CD14-positive monocyte (primary cell): Measurements from ENCODE around the gene MORC2. TPM values are rescaled to one million over a fixed set of nuclear protein-coding genes. Genes with fewer than 3 reads are reported as not detected.

Experiments used
- DNase-seq, 3 donors: peaks; one replicate each; pipeline ENCODE4 v3.0.0-alpha.2; 2011 to 2022
- H2AFZ ChIP-seq: 2 replicates; pipeline ENCODE4 v1.6.0; 2012; ENCODE audit warnings: mild to moderate bottlenecking, low read depth, low read length, inconsistent platforms; ENCODE audit not compliant: insufficient read depth, poor library complexity, severe bottlenecking
- H3K27ac ChIP-seq, 2 donors: 1 replicate in 1 of 2; 2 replicates in 1 of 2; pipeline ENCODE4 v1.5.1; 2012 to 2013; ENCODE audit warnings: low read length in 2 of 2, control low read depth in 1 of 2, inconsistent platforms in 1 of 2, low read depth in 1 of 2, mild to moderate bottlenecking in 1 of 2
- H3K27me3 ChIP-seq, 2 donors: one replicate each; pipeline versions ENCODE4 v1.6.0 to v1.6.1; 2011 to 2013; ENCODE audit warnings: low read length in 2 of 2; ENCODE audit not compliant: control insufficient read depth in 2 of 2, insufficient read depth in 2 of 2
- H3K36me3 ChIP-seq, 2 donors: replicated peaks in 1 of 2; 1 replicate in 1 of 2; 2 replicates in 1 of 2; pipeline versions ENCODE4 v1.5.1 to v1.6.1; 2012 to 2013; ENCODE audit warnings: low read length in 2 of 2, control low read depth in 1 of 2, inconsistent platforms in 1 of 2, mild to moderate bottlenecking in 1 of 2; ENCODE audit not compliant: insufficient read depth in 2 of 2, control insufficient read depth in 1 of 2
- H3K4me1 ChIP-seq, 2 donors: 1 replicate in 1 of 2; 2 replicates in 1 of 2; pipeline versions ENCODE4 v1.5.1 to v1.6.1; 2012 to 2013; ENCODE audit warnings: low read length in 2 of 2, control low read depth in 1 of 2, inconsistent platforms in 1 of 2, mild to moderate bottlenecking in 1 of 2, moderate library complexity in 1 of 2; ENCODE audit not compliant: insufficient read depth in 2 of 2, control insufficient read depth in 1 of 2
- H3K4me2 ChIP-seq: replicated peaks from 2 replicates; pipeline ENCODE3; 2012; ENCODE audit warnings: low read length, moderate library complexity, mild to moderate bottlenecking; ENCODE audit not compliant: poor library complexity, severe bottlenecking; ENCODE audit errors: extremely low read depth
- H3K4me3 ChIP-seq, 3 experiments: fragments of 200-600 bp in 1 of 3; sonication (generic) in 1 of 3; replicated peaks in 1 of 3; 1 replicate in 2 of 3; 2 replicates in 1 of 3; pipeline ENCODE4 v1.5.1; 2011 to 2013; ENCODE audit warnings: low read length in 3 of 3, mild to moderate bottlenecking in 3 of 3, control low read depth in 2 of 3, low read depth in 2 of 3, inconsistent platforms in 1 of 3, moderate library complexity in 1 of 3
- H3K79me2 ChIP-seq: 2 replicates; pipeline ENCODE4 v1.6.0; 2012; ENCODE audit warnings: mild to moderate bottlenecking, control low read depth, inconsistent platforms, low read length, moderate library complexity; ENCODE audit not compliant: insufficient read depth
- H3K9ac ChIP-seq: 2 replicates; pipeline ENCODE4 v1.6.0; 2017; ENCODE audit warnings: low read length, mild to moderate bottlenecking; ENCODE audit not compliant: insufficient read depth, poor library complexity, severe bottlenecking
- H3K9me3 ChIP-seq, 2 donors: replicated peaks in 1 of 2; 1 replicate in 1 of 2; 2 replicates in 1 of 2; pipeline versions ENCODE4 v1.5.1 to v1.6.1; 2012 to 2013; ENCODE audit warnings: low read length in 2 of 2, control low read depth in 1 of 2; ENCODE audit not compliant: control insufficient read depth in 1 of 2, insufficient read depth in 1 of 2
- H4K20me1 ChIP-seq: 2 replicates; pipeline ENCODE4 v1.6.0; 2012; ENCODE audit warnings: mild to moderate bottlenecking, low read length, control low read depth, moderate library complexity; ENCODE audit not compliant: insufficient read depth
- H3K27ac Mint-ChIP-seq, 7 donors: one replicate each; pipeline ENCODE4 v1.8.0; 2020; ENCODE audit warnings: mild to moderate bottlenecking in 7 of 7, mixed read lengths in 7 of 7, moderate library complexity in 6 of 7, inconsistent platforms in 2 of 7
- H3K27me3 Mint-ChIP-seq, 3 donors: one replicate each; pipeline ENCODE4 v1.8.0; 2021 to 2022; ENCODE audit warnings: low read depth in 3 of 3, mild to moderate bottlenecking in 3 of 3, mixed read lengths in 3 of 3, moderate library complexity in 3 of 3, inconsistent platforms in 1 of 3
- H3K36me3 Mint-ChIP-seq, 2 donors: one replicate each; pipeline ENCODE4 v1.8.0; 2020; ENCODE audit warnings: mixed read lengths in 2 of 2, inconsistent platforms in 1 of 2, mild to moderate bottlenecking in 1 of 2
- H3K4me1 Mint-ChIP-seq: one replicate; pipeline ENCODE4 v1.8.0; 2020; ENCODE audit warnings: mild to moderate bottlenecking, mixed read lengths
- H3K4me3 Mint-ChIP-seq, 2 donors: one replicate each; pipeline ENCODE4 v1.8.0; 2020; ENCODE audit warnings: mild to moderate bottlenecking in 2 of 2, mixed read lengths in 2 of 2, moderate library complexity in 1 of 2
- H3K9me3 Mint-ChIP-seq, 7 donors: one replicate each; pipeline ENCODE4 v1.8.0; 2020 to 2022; ENCODE audit warnings: mixed read lengths in 7 of 7, mild to moderate bottlenecking in 6 of 7, moderate library complexity in 6 of 7, inconsistent platforms in 2 of 7
- CTCF ChIP-seq: fragments of 200-600 bp; IDR thresholded peaks from one replicate; pipeline ENCODE4 v1.8.0; 2022; ENCODE audit warnings: antibody characterized with exemption, mild to moderate bottlenecking
- WGBS: methylation state at CpG from one replicate; pipeline ENCODE4 v1.1.5; 2013; ENCODE audit warnings: missing lambda C conversion rate; ENCODE audit not compliant: insufficient coverage; 5-methylcytosine and 5-hydroxymethylcytosine counted together
- intact Hi-C, 2 donors: fragments of 100-400 bp; cut with micrococcal nuclease; formaldehyde crosslinking; loops; one replicate each; pipeline versions ENCODE4 v1.15.0 to v1.15.1; 2023
- polyA plus RNA-seq, 3 donors: library from polyadenylated mRNA; depleted of rRNA in 1 of 3; unstranded in 2 of 3; stranded (reverse) in 1 of 3; fragments of 300-500 nt in 2 of 3; fragments of >200 nt in 1 of 3; fragmentation: Illumina TruSeq in 2 of 3; gene quantifications; 1 replicate in 2 of 3; 2 replicates in 1 of 3; pipeline ENCODE4 v1.2.3, GENCODE V29; 2012 to 2021

MORC2 gene
- polyA plus RNA-seq, 3 donors, result 2.1 to 6.0 (median 2.4) TPM

GRCh38 chr22:30892286-30892685 lies 76.3 kb downstream of the MORC2 start:
- Mint-ChIP-seq H3K27ac (peak overlapping the region in 2 of 7 donors; percentile 23 to 54), H3K27me3 (peaks cover 0 to 6% (median 2%) of the 10 kb centered on the region in 3 donors), H3K9me3 (no peaks in the 10 kb centered on the region), H3K4me1 (no peaks in the 10 kb centered on the region), H3K36me3 (no peaks in the 10 kb centered on the region), H3K4me3 (no peak overlapping the region)
- no peak for DNase-seq
- no peak for TF ChIP-seq CTCF
- Histone ChIP-seq H2AFZ (no peak overlapping the region), H3K79me2 (no peaks in the 10 kb centered on the region), H3K9me3 (no peaks in the 10 kb centered on the region), H3K4me2 (no peak overlapping the region), H3K27ac (no peak overlapping the region), H4K20me1 (no peaks in the 10 kb centered on the region), H3K4me1 (no peaks in the 10 kb centered on the region), H3K9ac (no peak overlapping the region), H3K36me3 (peaks cover 0 to 4% of the 10 kb centered on the region in 2 donors), H3K27me3 (no peaks in the 10 kb centered on the region), H3K4me3 (no peak overlapping the region)
- intact Hi-C loops, result no loop called here
- 93% methylated on average over 8 of the region's 8 CpGs for WGBS

- Histone ChIP-seq H3K4me2 (no peak overlapping the region), H3K9ac (no peak overlapping the region), H3K27ac (no peak overlapping the region), H2AFZ (no peak overlapping the region), H3K36me3 (peaks cover 0 to 4% of the 10 kb centered on the region in 2 donors), H3K4me1 (no peaks in the 10 kb centered on the region), H4K20me1 (no peaks in the 10 kb centered on the region), H3K27me3 (no peaks in the 10 kb centered on the region), H3K9me3 (no peaks in the 10 kb centered on the region), H3K4me3 (no peak overlapping the region), H3K79me2 (no peaks in the 10 kb centered on the region)
- Mint-ChIP-seq H3K27ac (peak overlapping the region in 1 of 7 donors; percentile 83), H3K9me3 (no peaks in the 10 kb centered on the region), H3K27me3 (peaks cover 2 to 6% (median 2%) of the 10 kb centered on the region in 3 donors), H3K36me3 (no peaks in the 10 kb centered on the region), H3K4me1 (no peaks in the 10 kb centered on the region), H3K4me3 (no peak overlapping the region)
- intact Hi-C loops, result no loop called here
- DNase-seq, result no peak
- no peak for TF ChIP-seq CTCF
- 81% methylated on average over 6 of the region's 6 CpGs for WGBS
These were observed 76.8 kb downstream of the MORC2 start for GRCh38 chr22:30891781-30892180.
